ENCODE results near the gene AGER.
"Not testable (repeated sequence)": the region's sequence is repeated elsewhere in the genome, so short reads cannot be mapped to it uniquely, and the experiment has no call there.

AGER gene

GRCh38 chr6:32184084-32184640 is at the start of gene AGER:
AGER (minus strand) TSS chr6:32184253; CDS start chr6:32184222, 31 bp downstream.
- DNase-seq (ENCODE audit: low spot score): no peak

- no peak for DNase-seq (ENCODE audit: low spot score)
These were observed 42.4 kb upstream of the AGER start for GRCh38 chr6:32226434-32226833.

GRCh38 chr6:32224696-32225095 is 40.6 kb upstream of the AGER start:
- DNase-seq (ENCODE audit: low spot score): no peak

GRCh38 chr6:32223258-32224235 is 39.5 kb upstream of the AGER start, which contains the start of gene NOTCH4:
NOTCH4 (minus strand) TSS chr6:32224067; CDS start chr6:32223928, 139 bp downstream.
- no peak for DNase-seq (ENCODE audit: low spot score)

GRCh38 chr6:32222333-32223230 is 38.5 kb upstream of the AGER start:
- DNase-seq (ENCODE audit: low spot score): no peak

- no peak for DNase-seq (ENCODE audit: low spot score)
These were observed 36.0 kb upstream of the AGER start for GRCh38 chr6:32220021-32220420.

GRCh38 chr6:32218167-32218566 is 34.1 kb upstream of the AGER start:
- DNase-seq (ENCODE audit: low spot score): no peak

GRCh38 chr6:32216998-32217397 is 32.9 kb upstream of the AGER start:
- no peak for DNase-seq (ENCODE audit: low spot score)

GRCh38 chr6:32216285-32216684 is 32.2 kb upstream of the AGER start:
- no peak for DNase-seq (ENCODE audit: low spot score)

GRCh38 chr6:32215617-32216016 is 31.6 kb upstream of the AGER start:
- DNase-seq (ENCODE audit: low spot score): no peak

- DNase-seq (ENCODE audit: low spot score): no peak
These were observed 30.1 kb upstream of the AGER start for GRCh38 chr6:32214126-32214525.

GRCh38 chr6:32213649-32214048 is 29.6 kb upstream of the AGER start:
- DNase-seq (ENCODE audit: low spot score): no peak

- no peak for DNase-seq (ENCODE audit: low spot score)
These were observed 28.2 kb upstream of the AGER start for GRCh38 chr6:32212076-32212760.

GRCh38 chr6:32211432-32211831 is 27.4 kb upstream of the AGER start:
- DNase-seq (ENCODE audit: low spot score): not testable (repeated sequence)

GRCh38 chr6:32210191-32210601 is 26.1 kb upstream of the AGER start:
- no peak for DNase-seq (ENCODE audit: low spot score)

- DNase-seq (ENCODE audit: low spot score): no peak
These were observed 24.9 kb upstream of the AGER start for GRCh38 chr6:32208996-32209395.

- no peak for DNase-seq (ENCODE audit: low spot score)
These were observed 20.2 kb upstream of the AGER start for GRCh38 chr6:32204268-32204715.

GRCh38 chr6:32203426-32204267 is 19.6 kb upstream of the AGER start:
- no peak for DNase-seq (ENCODE audit: low spot score)

- no peak for DNase-seq (ENCODE audit: low spot score)
These were observed 18.1 kb upstream of the AGER start for GRCh38 chr6:32202186-32202585.

GRCh38 chr6:32200711-32201475 is 16.8 kb upstream of the AGER start:
- DNase-seq (ENCODE audit: low spot score): no peak
